Measurements from ENCODE around the gene GSAP.

GRCh38 chr7:77306231-77307067 is 109.7 kb downstream of the GSAP start:
- TF ChIP-seq CTCF (conservative IDR thresholded peaks at IDR 0.05; ENCODE audit: low read length) (no peak), EZH2phosphoT487 (IDR thresholded peaks at IDR 0.05; ENCODE audit: borderline replicate concordance, low read depth, low read length) (no peak)

Data from OCI-LY7 (cell line).